Fibroblast of lung (primary cell): Measurements from ENCODE around the gene CD164L2. TPM values are rescaled to one million over a fixed set of nuclear protein-coding genes. Genes with fewer than 3 reads are reported as not detected.

Experiments
- DNase-seq, 2 donors: peaks; one replicate each; pipeline versions ENCODE4 v3.0.0 to v3.0.0-alpha.2; 2010; ENCODE audit warnings: low read depth in 2 of 2
- H2AFZ ChIP-seq: 2 replicates; pipeline ENCODE4 v1.5.1; 2012; ENCODE audit warnings: low read length, control low read depth, inconsistent platforms
- H3K27ac ChIP-seq: 2 replicates; pipeline ENCODE4 v1.5.1; 2011; ENCODE audit warnings: low read length, control low read depth; ENCODE audit not compliant: insufficient read depth
- H3K27me3 ChIP-seq: 2 replicates; pipeline ENCODE4 v1.5.1; 2011; ENCODE audit warnings: mild to moderate bottlenecking, low read length; ENCODE audit not compliant: control insufficient read depth, insufficient read depth
- H3K36me3 ChIP-seq: 2 replicates; pipeline ENCODE4 v1.5.1; 2011; ENCODE audit warnings: low read length; ENCODE audit not compliant: control insufficient read depth, insufficient read depth
- H3K4me1 ChIP-seq: 2 replicates; pipeline ENCODE4 v1.5.1; 2011; ENCODE audit warnings: low read length; ENCODE audit not compliant: control insufficient read depth, insufficient read depth; ENCODE audit errors: extremely low read depth
- H3K4me2 ChIP-seq: 2 replicates; pipeline ENCODE4 v1.5.1; 2011; ENCODE audit warnings: low read length, control low read depth; ENCODE audit not compliant: insufficient read depth; ENCODE audit errors: extremely low read depth
- H3K4me3 ChIP-seq, 4 experiments: fragments of 200-600 bp in 1 of 4; sonication (generic) in 1 of 4; replicated peaks in 1 of 4; 2 replicates each; pipeline ENCODE4 v1.5.1; 2011 to 2016; ENCODE audit warnings: low read length in 4 of 4, low read depth in 3 of 4, mild to moderate bottlenecking in 3 of 4, control low read depth in 2 of 4, inconsistent platforms in 1 of 4, mixed read lengths in 1 of 4; ENCODE audit not compliant: insufficient read depth in 1 of 4; ENCODE audit errors: control extremely low read depth in 1 of 4
- H3K79me2 ChIP-seq: 2 replicates; pipeline ENCODE4 v1.5.1; 2012; ENCODE audit warnings: mild to moderate bottlenecking, low read length, inconsistent platforms; ENCODE audit not compliant: control insufficient read depth, insufficient read depth
- H3K9ac ChIP-seq: 2 replicates; pipeline ENCODE4 v1.5.1; 2011; ENCODE audit warnings: mild to moderate bottlenecking, low read length, control low read depth; ENCODE audit not compliant: insufficient read depth
- H3K9me3 ChIP-seq: 2 replicates; pipeline ENCODE4 v1.5.1; 2012; ENCODE audit warnings: low read depth, low read length; ENCODE audit not compliant: control insufficient read depth, insufficient read depth
- H4K20me1 ChIP-seq: 2 replicates; pipeline ENCODE4 v1.5.1; 2011; ENCODE audit warnings: low read length; ENCODE audit not compliant: control insufficient read depth, insufficient read depth; ENCODE audit errors: extremely low read depth
- CTCF ChIP-seq, 2 donors: IDR thresholded peaks in 1 of 2; conservative IDR thresholded peaks in 1 of 2; 1 replicate in 1 of 2; 2 replicates in 1 of 2; pipeline ENCODE4 v1.5.1; 2011 to 2012; ENCODE audit warnings: low read length in 2 of 2, control low read depth in 1 of 2, inconsistent platforms in 1 of 2, low read depth in 1 of 2, mild to moderate bottlenecking in 1 of 2
- EZH2 ChIP-seq: IDR thresholded peaks from 2 replicates; pipeline ENCODE4 v1.5.1; 2012; ENCODE audit warnings: low read length, control low read depth, mild to moderate bottlenecking; ENCODE audit errors: missing control alignments
- polyA plus RNA-seq, 2 donors: library from polyadenylated mRNA; depleted of rRNA in 1 of 2; stranded (reverse) in 1 of 2; unstranded in 1 of 2; fragments of >200 nt; gene quantifications; 2 replicates each; pipeline ENCODE4 v1.2.1, GENCODE V29; 2011 to 2012; ENCODE audit warnings: missing spikeins in 1 of 2
- total RNA-seq: library from RNA; depleted of rRNA; stranded (reverse); fragments of >200 nt; gene quantifications from 2 replicates; pipeline ENCODE4 v1.2.1, GENCODE V29; 2014

Gene CD164L2
- total and polyA plus RNA-seq, 2 donors (not counting 1 experiment from before 2014, with no cell fraction given), result not detected

DNA sequence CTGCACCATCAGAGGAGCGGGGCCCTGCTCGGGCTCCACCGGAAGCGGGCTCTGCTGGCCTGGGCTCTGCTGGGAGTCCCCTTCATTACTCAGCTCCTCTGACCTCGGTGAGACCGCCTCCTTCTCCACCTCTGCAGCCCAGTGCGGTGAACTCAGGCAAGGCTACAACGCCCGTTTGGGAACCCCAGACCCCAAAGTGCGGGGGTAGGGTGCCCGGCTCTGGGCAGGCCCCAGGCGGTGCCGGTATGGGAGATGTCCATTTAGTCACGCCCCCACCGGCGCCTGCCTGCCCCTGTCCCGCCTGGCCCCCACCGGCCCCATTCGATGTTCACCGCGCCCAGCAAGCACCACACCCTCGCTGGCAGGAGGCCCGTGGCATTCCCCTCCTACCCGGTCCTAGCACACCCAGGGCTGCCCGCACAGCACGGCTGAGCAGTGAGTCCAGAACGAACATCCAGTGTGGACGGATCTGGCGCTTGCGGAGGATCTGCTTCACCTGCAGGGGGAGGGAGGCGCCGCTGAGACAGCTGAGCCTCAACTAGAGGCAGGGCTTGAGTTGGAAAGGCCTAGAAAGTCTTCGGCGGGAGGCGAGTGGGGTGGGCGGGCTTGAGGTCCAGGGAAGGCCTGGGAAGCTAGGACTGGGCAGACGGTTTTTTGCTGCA, 26.4 kb downstream of the CD164L2 start:
- Histone ChIP-seq H4K20me1 (no peaks in the 10 kb centered on the region), H3K36me3 (peaks cover 29% of the 10 kb centered on the region), H3K79me2 (no peaks in the 10 kb centered on the region), H3K9me3 (no peaks in the 10 kb centered on the region), H3K4me1 (no peaks in the 10 kb centered on the region), H3K4me2 (no peak overlapping the region), H2AFZ (no peak overlapping the region), H3K27ac (no peak overlapping the region), H3K4me3 (no peak overlapping the region), H3K9ac (no peak overlapping the region), H3K27me3 (no peaks in the 10 kb centered on the region)
- TF ChIP-seq CTCF (conservative IDR thresholded peaks at IDR 0.05 in 1 of 2, IDR thresholded peaks at IDR 0.05 in 1 of 2; ENCODE audit: low read depth in 1 of 2, low read length in 2 of 2), result no peak
- TF ChIP-seq EZH2, result no peak
- no peak for DNase-seq

DNA sequence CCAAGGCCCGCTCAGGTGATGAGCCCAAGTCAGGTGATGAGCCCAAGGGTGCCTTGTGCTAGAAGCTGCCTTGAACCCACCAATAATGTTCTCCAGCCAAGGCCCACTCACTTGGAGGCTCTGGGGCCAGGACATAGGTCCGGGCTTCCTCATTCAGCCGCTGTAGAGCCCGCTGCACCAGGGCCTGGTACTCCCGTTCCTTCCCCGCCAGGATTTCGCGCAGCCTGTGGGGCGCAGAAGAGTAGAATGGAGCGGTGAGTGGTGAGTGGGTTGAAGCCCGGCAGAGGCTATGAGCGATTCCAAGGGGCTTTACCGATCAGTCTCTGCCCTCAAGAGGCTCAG, 26.9 kb downstream of the CD164L2 start:
- Histone ChIP-seq H3K4me3 (no peak overlapping the region), H3K4me2 (no peak overlapping the region), H4K20me1 (no peaks in the 10 kb centered on the region), H3K36me3 (peaks cover 29% of the 10 kb centered on the region), H3K27ac (no peak overlapping the region), H3K27me3 (no peaks in the 10 kb centered on the region), H3K4me1 (no peaks in the 10 kb centered on the region), H2AFZ (no peak overlapping the region), H3K9ac (no peak overlapping the region), H3K9me3 (no peaks in the 10 kb centered on the region), H3K79me2 (no peaks in the 10 kb centered on the region)
- DNase-seq, result no peak
- TF ChIP-seq CTCF (conservative IDR thresholded peaks at IDR 0.05 in 1 of 2, IDR thresholded peaks at IDR 0.05 in 1 of 2; ENCODE audit: low read depth in 1 of 2, low read length in 2 of 2) (no peak), EZH2 (no peak)

DNA sequence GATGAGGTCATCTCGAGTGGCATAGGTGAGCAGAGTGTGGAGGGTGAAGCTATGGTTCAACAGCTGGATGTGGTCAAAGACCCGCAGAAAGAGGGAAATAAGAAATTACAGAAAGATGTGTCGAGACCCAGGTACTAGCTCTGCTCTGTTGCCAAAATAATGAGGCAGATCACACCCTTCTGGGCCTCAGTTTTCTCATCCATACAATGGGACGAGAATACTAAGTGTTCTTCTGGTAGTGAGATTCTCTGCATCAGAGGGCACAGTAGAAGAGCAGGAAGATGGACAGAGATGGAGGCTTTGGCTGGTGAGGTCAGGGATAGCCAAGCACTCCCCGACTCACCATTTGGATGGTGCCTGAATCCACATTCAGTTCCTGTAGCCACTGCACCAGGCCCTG, 27.4 kb downstream of the CD164L2 start:
- H3K4me1 ChIP-seq, result no peaks in the 10 kb centered on the region
- no peaks in the 10 kb centered on the region for H3K79me2 ChIP-seq
- no peak overlapping the region for H3K27ac ChIP-seq
- H3K4me3 ChIP-seq, result no peak overlapping the region
- H3K4me2 ChIP-seq, result no peak overlapping the region
- TF ChIP-seq EZH2, result no peak
- TF ChIP-seq CTCF (conservative IDR thresholded peaks at IDR 0.05 in 1 of 2, IDR thresholded peaks at IDR 0.05 in 1 of 2; ENCODE audit: low read depth in 1 of 2, low read length in 2 of 2), result no peak
- H3K9ac ChIP-seq, result no peak overlapping the region
- no peaks in the 10 kb centered on the region for H3K27me3 ChIP-seq
- H3K36me3 ChIP-seq, result peaks cover 27% of the 10 kb centered on the region
- no peak overlapping the region for H2AFZ ChIP-seq
- DNase-seq, result no peak
- H3K9me3 ChIP-seq, result no peaks in the 10 kb centered on the region
- H4K20me1 ChIP-seq, result no peaks in the 10 kb centered on the region
